Mucosa of descending colon (tissue), 3 donors: ENCODE data around the gene SBF2. TPM values are rescaled to one million over a fixed set of nuclear protein-coding genes. Genes with fewer than 3 reads are reported as not detected.
"Not testable (repeated sequence)": the region's sequence is repeated elsewhere in the genome, so short reads cannot be mapped to it uniquely, and the experiment has no call there.

ENCODE experiments used
- ATAC-seq: fragments of 200-7000 bp; cut with Tn5 transposase; one replicate; pipeline ENCODE4 v1.9.1; 2020; ENCODE audit warnings: mild to moderate bottlenecking, moderate library complexity
- DNase-seq, 3 donors: peaks; one replicate each; pipeline ENCODE4 v3.0.0-alpha.2; 2020
- H3K36me3 ChIP-seq: fragments of 200-600 bp; one replicate; pipeline ENCODE4 v1.8.0; 2021; ENCODE audit warnings: low read depth, mild to moderate bottlenecking
- H3K4me1 ChIP-seq: fragments of 200-600 bp; one replicate; pipeline ENCODE4 v1.8.0; 2021; ENCODE audit warnings: low read depth, mild to moderate bottlenecking
- H3K4me3 ChIP-seq: fragments of 200-600 bp; one replicate; pipeline ENCODE4 v1.8.0; 2021; ENCODE audit warnings: mild to moderate bottlenecking
- H3K9me3 ChIP-seq: fragments of 200-600 bp; one replicate; pipeline ENCODE4 v1.8.0; 2021; ENCODE audit warnings: mild to moderate bottlenecking
- CTCF ChIP-seq: fragments of 200-600 bp; IDR thresholded peaks from one replicate; pipeline ENCODE4 v1.8.0; 2022; ENCODE audit warnings: antibody characterized with exemption, mild to moderate bottlenecking
- intact Hi-C, 2 donors: fragments of 100-400 bp; cut with DNase I in 1 of 2; cut with micrococcal nuclease in 1 of 2; formaldehyde crosslinking; loops; one replicate each; pipeline versions ENCODE4 v1.11.0 to v1.11.1; 2022; cut with DNase I, micrococcal nuclease
- total RNA-seq, 3 donors: library from RNA; stranded (reverse); fragmentation: NEBNext Ultra II Directional in 2 of 3; extraction: Animal tissue kit (Norgen Biotek cat#: 25700) in 2 of 3; gene quantifications; one replicate each; pipeline versions ENCODE4 v1.2.1 to v1.2.4, GENCODE V29; 2021 to 2023
- donor health status: DM: no; HTN: no; CAD: no; lungs with moderate emphysema.
- donor health status: DM: no; HTN: no; CAD: no.
- donor health status: DM: no; HTN: yes; CAD: no.

SBF2 gene
- total RNA-seq, 3 donors from 2014 or later, result 35.2 to 60.3 (median 48.2) TPM

DNA sequence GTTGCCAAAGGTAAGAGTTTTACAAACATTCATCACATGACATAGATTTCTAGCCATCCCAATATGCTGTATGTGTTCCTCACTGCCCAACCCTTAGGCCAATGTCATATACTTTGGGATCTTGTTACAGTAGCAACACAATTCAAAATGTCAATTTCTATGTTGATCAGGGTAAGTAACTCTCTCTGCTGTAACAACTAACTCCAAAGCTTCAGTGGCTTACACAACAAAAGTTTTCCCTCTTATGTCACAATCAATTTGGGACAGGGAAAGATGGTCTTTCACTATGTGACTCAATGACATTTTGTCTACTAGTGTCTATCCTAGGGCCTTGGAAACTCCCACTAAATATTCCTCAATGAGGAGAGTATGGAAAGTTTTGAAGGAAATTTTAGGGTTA is 144.5 kb downstream of the SBF2 start:
- no peaks in the 10 kb centered on the region for H3K9me3 ChIP-seq
- no peak for ATAC-seq
- no peaks in the 10 kb centered on the region for H3K36me3 ChIP-seq
- no peaks in the 10 kb centered on the region for H3K4me1 ChIP-seq
- no peak overlapping the region for H3K4me3 ChIP-seq
- TF ChIP-seq CTCF, result no peak
- intact Hi-C loops, result no loop called here
- DNase-seq, result no peak

GRCh38 chr11:10147195-10147594 is 146.8 kb downstream of the SBF2 start:
- Histone ChIP-seq H3K4me3 (no peak overlapping the region), H3K9me3 (no peaks in the 10 kb centered on the region), H3K4me1 (no peaks in the 10 kb centered on the region), H3K36me3 (no peaks in the 10 kb centered on the region)
- ATAC-seq, result no peak
- DNase-seq, result no peak
- no peak for TF ChIP-seq CTCF
- intact Hi-C loops, result no loop called here

- no peaks in the 10 kb centered on the region for H3K36me3 ChIP-seq
- intact Hi-C loops, result no loop called here
- DNase-seq (no peak), ATAC-seq (no peak)
- TF ChIP-seq CTCF, result no peak
- no peaks in the 10 kb centered on the region for H3K4me1 ChIP-seq
- H3K9me3 ChIP-seq, result no peaks in the 10 kb centered on the region
- no peak overlapping the region for H3K4me3 ChIP-seq
These were observed 149.1 kb downstream of the SBF2 start for GRCh38 chr11:10144954-10145353.

GRCh38 chr11:10139656-10140055 is 154.4 kb downstream of the SBF2 start:
- Histone ChIP-seq H3K4me3 (no peak overlapping the region), H3K36me3 (no peaks in the 10 kb centered on the region), H3K9me3 (peaks cover 4% of the 10 kb centered on the region), H3K4me1 (peaks cover 3% of the 10 kb centered on the region)
- ATAC-seq (peak; percentile 27), DNase-seq (no peak)
- intact Hi-C loops, result loop anchor here in 1 of 2 donors (10.0 kb wide), 1 partner anchor 515 kb away; no protein-coding TSS in a partner anchor
- TF ChIP-seq CTCF, result no peak

DNA sequence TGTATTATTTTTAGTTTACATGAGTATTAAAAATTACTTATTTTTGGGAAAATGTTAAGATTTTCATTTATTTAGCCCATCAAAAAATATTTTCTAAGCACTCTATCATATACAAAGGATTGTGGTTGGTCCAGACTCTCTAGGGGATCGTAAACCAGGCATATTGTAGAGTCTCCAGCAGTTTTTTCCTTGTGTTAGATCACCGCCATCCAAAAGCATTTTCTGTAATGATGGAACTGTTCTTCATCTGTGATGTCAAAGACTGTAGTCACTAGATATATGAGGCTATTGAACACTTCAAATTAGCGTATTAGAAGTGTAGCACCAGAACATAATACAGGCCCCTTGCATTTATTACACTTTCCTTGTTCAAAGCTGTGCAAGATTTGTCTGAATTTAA is 154.9 kb downstream of the SBF2 start:
- ATAC-seq (no peak), DNase-seq (no peak)
- intact Hi-C loops, result loop anchor here in 1 of 2 donors (10.0 kb wide), 1 partner anchor 514 kb away; no protein-coding TSS in a partner anchor
- peaks cover 3% of the 10 kb centered on the region for H3K4me1 ChIP-seq
- TF ChIP-seq CTCF, result no peak
- peaks cover 4% of the 10 kb centered on the region for H3K9me3 ChIP-seq
- H3K36me3 ChIP-seq, result no peaks in the 10 kb centered on the region
- no peak overlapping the region for H3K4me3 ChIP-seq

DNA sequence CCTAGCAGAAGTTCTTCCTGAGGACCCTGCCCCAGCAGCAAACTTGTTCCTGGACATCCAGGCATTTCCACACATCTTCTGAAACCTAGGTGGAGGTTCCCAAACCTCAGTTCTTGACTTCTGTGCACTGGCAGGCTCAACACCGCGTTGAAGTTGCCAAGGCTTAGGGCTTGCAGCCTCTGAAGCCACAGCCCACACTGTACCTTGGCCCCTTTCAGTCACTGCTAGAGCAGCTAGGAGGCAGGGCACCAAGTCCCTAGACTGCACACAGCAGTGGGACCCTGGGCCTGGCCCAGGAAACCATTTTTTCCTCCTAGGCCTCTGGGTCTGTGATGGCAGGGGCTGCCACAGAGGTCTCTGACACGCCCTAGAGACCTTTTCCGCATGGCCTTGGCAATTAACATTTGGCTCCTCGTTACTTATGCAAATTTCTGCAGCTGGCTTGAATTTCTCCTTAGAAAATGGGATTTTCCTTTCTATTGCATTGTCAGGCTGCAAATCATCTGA is 159.0 kb downstream of the SBF2 start:
- intact Hi-C loops, result loop anchor here in 1 of 2 donors (10.0 kb wide), 1 partner anchor 510 kb away; no protein-coding TSS in a partner anchor
- H3K4me1 ChIP-seq, result peaks cover 3% of the 10 kb centered on the region
- no peaks in the 10 kb centered on the region for H3K36me3 ChIP-seq
- ATAC-seq (no peak), DNase-seq (no peak)
- no peak overlapping the region for H3K4me3 ChIP-seq
- no peak for TF ChIP-seq CTCF
- H3K9me3 ChIP-seq, result peaks cover 4% of the 10 kb centered on the region

DNA sequence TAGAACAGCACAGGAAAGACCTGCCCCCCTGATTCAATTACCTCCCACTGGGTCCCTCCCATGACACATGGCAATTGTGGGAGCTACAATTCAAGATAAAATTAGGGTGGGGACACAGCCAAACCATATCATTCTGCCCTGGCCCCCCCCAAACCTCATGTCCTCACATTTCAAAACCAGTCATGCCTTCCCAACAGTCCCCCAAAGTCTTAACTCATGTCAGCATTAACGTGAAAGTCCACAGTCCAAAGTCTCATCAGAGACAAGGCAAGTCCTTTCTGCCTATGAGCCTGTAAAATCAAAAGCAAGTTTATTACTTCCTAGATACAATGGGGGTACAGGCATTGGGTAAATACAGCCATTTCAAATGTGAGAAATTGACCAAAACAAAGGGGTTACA is 159.8 kb downstream of the SBF2 start:
- H3K4me3 ChIP-seq, H3K9me3 ChIP-seq, H3K4me1 ChIP-seq, DNase-seq, H3K36me3 ChIP-seq, ATAC-seq: not testable (repeated sequence)
- intact Hi-C loops, result loop anchor here in 1 of 2 donors (10.0 kb wide), 1 partner anchor 509 kb away; no protein-coding TSS in a partner anchor

- DNase-seq, H3K4me1 ChIP-seq, H3K4me3 ChIP-seq, H3K9me3 ChIP-seq, H3K36me3 ChIP-seq, ATAC-seq: not testable (repeated sequence)
- intact Hi-C loops, result loop anchor here in 1 of 2 donors (10.0 kb wide), 1 partner anchor 508 kb away; no protein-coding TSS in a partner anchor
These were observed 160.8 kb downstream of the SBF2 start for GRCh38 chr11:10133251-10133650.
